ENCODE results near the gene GMCL1. TPM values are rescaled to one million over a fixed set of nuclear protein-coding genes. Genes with fewer than 3 reads are reported as not detected.

The GMCL1 gene
- total and polyA plus RNA-seq, 2 of the 13 experiments (the other 11 are each of a cell fraction or from before 2014, with no cell fraction given), result 18.7 to 24.0 TPM

GRCh38 chr2:69918401-69918800 is 88.9 kb downstream of the GMCL1 start:
- Histone ChIP-seq H3K4me3 (replicated peaks in 1 of 3; ENCODE audit: insufficient read depth in 1 of 3, low read depth in 2 of 3, low read length in 3 of 3) (no peak overlapping the region), H3K9me3 (ENCODE audit: low read length) (no peaks in the 10 kb centered on the region), H3K4me2 (ENCODE audit: low read depth, low read length) (no peak overlapping the region), H3K4me1 (ENCODE audit: insufficient read depth, low read length) (peaks cover 32% of the 10 kb centered on the region), H4K20me1 (ENCODE audit: insufficient read depth, low read length) (no peaks in the 10 kb centered on the region), H3K79me2 (ENCODE audit: insufficient read depth, low read length) (peaks cover 18% of the 10 kb centered on the region), H3K36me3 (replicated peaks in 1 of 2; ENCODE audit: control insufficient read depth in 1 of 2, insufficient read depth in 2 of 2, low read length in 2 of 2) (peaks cover 4 to 51% of the 10 kb centered on the region in 2 experiments), H2AFZ (ENCODE audit: low read length) (no peak overlapping the region), H3K27ac (ENCODE audit: extremely low read length, insufficient read depth, low read length) (no peak overlapping the region), H3K27me3 (ENCODE audit: control insufficient read depth in 1 of 2, insufficient read depth in 2 of 2, low read length in 2 of 2) (no peaks in the 10 kb centered on the region), H3K9ac (ENCODE audit: insufficient read depth, low read depth, low read length) (no peak overlapping the region)
- DNase-seq (ENCODE audit: low spot score) (no peak), ATAC-seq (no peak), FAIRE-seq (no peak)
- in situ Hi-C loops (cut with HindIII; ENCODE audit: extremely low pct_ligation_motif_present, low pct_unique_long_range_greater_than_20kb), result loop anchor here (5.0 kb wide), 1 partner anchor 149 kb away; no protein-coding TSS in a partner anchor
- intact Hi-C loops (cut with micrococcal nuclease; ENCODE audit: unreplicated experiment), result loop anchor here (5.0 kb wide), 2 partner anchors 49 to 274 kb away; partner anchors contain the start of gene C2orf42
- ChIA-PET CTCF (ENCODE audit: low intra/inter-chr PET ratio, low total read pairs) (no interaction called here), POLR2A (interaction anchor here (1.6 to 5.0 kb wide), 2 partner anchors 29 to 225 kb away, joined by 4 to 77 read pairs; no protein-coding TSS in a partner anchor)
- WGBS (ENCODE audit: low lambda C conversion rate), result 98% methylated on average over 3 of the region's 3 CpGs
- no TSS peak for BruUV-seq (replicated peaks)
- TF ChIP-seq PCBP1 (IDR thresholded peaks at IDR 0.05; ENCODE audit: borderline replicate concordance, low read depth, low read length) (no peak), FOXJ3 (CRISPR knock-in tag; IDR thresholded peaks at IDR 0.05; ENCODE audit: borderline replicate concordance) (no peak), ZNF546 (CRISPR knock-in tag; conservative IDR thresholded peaks at IDR 0.05) (no peak), ZNF430 (CRISPR knock-in tag; IDR thresholded peaks at IDR 0.05) (no peak), ZNF317 (CRISPR knock-in tag; IDR thresholded peaks at IDR 0.05) (no peak), ZNF775 (CRISPR knock-in tag; IDR thresholded peaks at IDR 0.05; ENCODE audit: borderline replicate concordance) (no peak), PCBP2 (optimal IDR thresholded peaks at IDR 0.05; ENCODE audit: low read depth, low read length, poor library complexity, severe bottlenecking) (no peak), CEBPG (CRISPR knock-in tag; IDR thresholded peaks at IDR 0.05) (no peak), BRCA1 (CRISPR knock-in tag; IDR thresholded peaks at IDR 0.05) (no peak), ZBTB49 (CRISPR knock-in tag; IDR thresholded peaks at IDR 0.05; ENCODE audit: borderline replicate concordance) (no peak), ZFYVE20 (CRISPR knock-in tag; IDR thresholded peaks at IDR 0.05; ENCODE audit: borderline replicate concordance, low read depth) (no peak), ZNF343 (CRISPR knock-in tag; IDR thresholded peaks at IDR 0.05) (no peak), ZNF569 (CRISPR knock-in tag; IDR thresholded peaks at IDR 0.05; ENCODE audit: borderline replicate concordance) (no peak), LRRFIP1 (CRISPR knock-in tag; conservative IDR thresholded peaks at IDR 0.05) (no peak)
- TF ChIP-seq, protein P1, sequence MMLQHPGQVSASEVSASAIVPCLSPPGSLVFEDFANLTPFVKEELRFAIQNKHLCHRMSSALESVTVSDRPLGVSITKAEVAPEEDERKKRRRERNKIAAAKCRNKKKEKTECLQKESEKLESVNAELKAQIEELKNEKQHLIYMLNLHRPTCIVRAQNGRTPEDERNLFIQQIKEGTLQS (CRISPR knock-in tag; IDR thresholded peaks at IDR 0.05), result no peak
- TF ChIP-seq, protein P2, sequence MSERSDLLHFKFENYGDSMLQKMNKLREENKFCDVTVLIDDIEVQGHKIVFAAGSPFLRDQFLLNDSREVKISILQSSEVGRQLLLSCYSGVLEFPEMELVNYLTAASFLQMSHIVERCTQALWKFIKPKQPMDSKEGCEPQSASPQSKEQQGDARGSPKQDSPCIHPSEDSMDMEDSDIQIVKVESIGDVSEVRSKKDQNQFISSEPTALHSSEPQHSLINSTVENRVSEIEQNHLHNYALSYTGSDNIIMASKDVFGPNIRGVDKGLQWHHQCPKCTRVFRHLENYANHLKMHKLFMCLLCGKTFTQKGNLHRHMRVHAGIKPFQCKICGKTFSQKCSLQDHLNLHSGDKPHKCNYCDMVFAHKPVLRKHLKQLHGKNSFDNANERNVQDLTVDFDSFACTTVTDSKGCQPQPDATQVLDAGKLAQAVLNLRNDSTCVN (CRISPR knock-in tag; IDR thresholded peaks at IDR 0.05; ENCODE audit: borderline replicate concordance), result no peak
